RWPE1 (cell line): ENCODE data around the gene BIRC3.

ENCODE experiments used
- CTCF ChIA-PET: fragments of 350-600 bp; sonication (Branson Sonifier 250); formaldehyde crosslinking; extraction: SDS; loops from one replicate; lab custom pipeline; 2021; lab: Yijun Ruan, JAX
- POLR2A ChIA-PET: fragments of 400-600 bp; formaldehyde crosslinking; extraction: SDS; loops from one replicate; lab custom pipeline; 2020; ENCODE audit warnings: antibody characterized with exemption; ENCODE audit not compliant: low non-redundant PET; lab: Yijun Ruan, JAX
- DNase-seq: peaks from one replicate; pipeline ENCODE4 v3.0.0; 2012; ENCODE audit warnings: low spot score
- H3K27ac ChIP-seq: fragments of 450-650 bp; 2 replicates; pipeline ENCODE4 v1.5.1; 2017
- TF ChIP-seq, protein P1 (sequence below): fragments of 450-650 bp; conservative IDR thresholded peaks from 2 replicates; pipeline ENCODE4 v1.5.1; 2017; ENCODE audit warnings: low read depth, mild to moderate bottlenecking

Gene BIRC3

GRCh38 chr11:102309621-102310541, 7.4 kb upstream of the BIRC3 start:
- DNase-seq, result no peak
- TF ChIP-seq, protein P1, sequence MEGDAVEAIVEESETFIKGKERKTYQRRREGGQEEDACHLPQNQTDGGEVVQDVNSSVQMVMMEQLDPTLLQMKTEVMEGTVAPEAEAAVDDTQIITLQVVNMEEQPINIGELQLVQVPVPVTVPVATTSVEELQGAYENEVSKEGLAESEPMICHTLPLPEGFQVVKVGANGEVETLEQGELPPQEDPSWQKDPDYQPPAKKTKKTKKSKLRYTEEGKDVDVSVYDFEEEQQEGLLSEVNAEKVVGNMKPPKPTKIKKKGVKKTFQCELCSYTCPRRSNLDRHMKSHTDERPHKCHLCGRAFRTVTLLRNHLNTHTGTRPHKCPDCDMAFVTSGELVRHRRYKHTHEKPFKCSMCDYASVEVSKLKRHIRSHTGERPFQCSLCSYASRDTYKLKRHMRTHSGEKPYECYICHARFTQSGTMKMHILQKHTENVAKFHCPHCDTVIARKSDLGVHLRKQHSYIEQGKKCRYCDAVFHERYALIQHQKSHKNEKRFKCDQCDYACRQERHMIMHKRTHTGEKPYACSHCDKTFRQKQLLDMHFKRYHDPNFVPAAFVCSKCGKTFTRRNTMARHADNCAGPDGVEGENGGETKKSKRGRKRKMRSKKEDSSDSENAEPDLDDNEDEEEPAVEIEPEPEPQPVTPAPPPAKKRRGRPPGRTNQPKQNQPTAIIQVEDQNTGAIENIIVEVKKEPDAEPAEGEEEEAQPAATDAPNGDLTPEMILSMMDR, result no peak
- CTCF ChIA-PET, result interaction anchor here (0.6 kb wide), 1 partner anchor 61 kb away, joined by 3 read pairs; no protein-coding TSS in a partner anchor
- H3K27ac ChIP-seq, result peak overlapping the region; percentile 58
- POLR2A ChIA-PET, result no interaction called here

- H3K27ac ChIP-seq, result peak overlapping the region; percentile 70; the same call in 1 of the 2 replicates
- ChIA-PET CTCF (interaction anchor here (1.3 kb wide), 1 partner anchor 29 kb away, joined by 4 read pairs; no protein-coding TSS in a partner anchor), POLR2A (no interaction called here)
- TF ChIP-seq, protein P1, result no peak
- DNase-seq, result no peak
These were observed 4.6 kb upstream of the BIRC3 start for GRCh38 chr11:102312667-102313066.

- ChIA-PET POLR2A (no interaction called here), CTCF (interaction anchor here (0.7 to 1.3 kb wide), 2 partner anchors 28 to 45 kb away, joined by 3 to 4 read pairs; no protein-coding TSS in a partner anchor)
- TF ChIP-seq, protein P1, result no peak
- no peak for DNase-seq
- peak overlapping the region; percentile 70 for H3K27ac ChIP-seq
These were observed 3.9 kb upstream of the BIRC3 start for GRCh38 chr11:102313238-102313940.

GRCh38 chr11:102314784-102315183, 2.5 kb upstream of the BIRC3 start:
- TF ChIP-seq, protein P1, result no peak
- DNase-seq, result no peak
- POLR2A ChIA-PET, result no interaction called here
- CTCF ChIA-PET, result interaction anchor here (0.7 kb wide), 1 partner anchor 10 kb away, joined by 4 read pairs; no protein-coding TSS in a partner anchor
- H3K27ac ChIP-seq, result no peak overlapping the region

DNA sequence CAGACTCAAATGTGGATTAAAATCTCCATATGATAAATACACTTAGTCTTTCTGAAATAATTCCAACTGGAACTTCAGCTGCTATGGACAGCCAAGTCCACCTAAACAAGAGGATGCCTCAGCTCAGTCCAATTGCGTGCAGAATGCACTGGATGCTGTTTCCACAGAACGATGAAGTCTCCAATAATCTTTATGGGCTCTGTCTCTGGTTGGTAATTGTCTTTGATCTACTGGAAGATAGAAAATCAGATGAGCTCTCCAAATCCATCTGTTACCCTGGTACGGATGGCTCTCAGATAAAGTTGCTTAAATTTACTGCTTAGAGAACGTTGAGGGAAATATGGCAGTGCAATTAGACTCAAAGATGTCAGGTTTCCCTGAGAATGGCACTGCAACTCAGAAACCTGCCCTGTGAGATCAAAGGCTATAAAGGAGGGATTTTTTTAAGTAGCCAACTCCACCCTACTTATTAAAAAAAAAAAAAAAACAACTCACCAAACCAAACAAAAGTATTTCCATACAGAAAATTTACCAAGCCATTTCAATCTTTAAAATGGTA, 859 bp upstream of the BIRC3 start:
- CTCF ChIA-PET, result interaction anchor here (0.7 kb wide), 2 partner anchors 17 to 287 kb away, joined by 3 to 7 read pairs; no protein-coding TSS in a partner anchor
- no peak for DNase-seq
- TF ChIP-seq, protein P1, result no peak
- POLR2A ChIA-PET, result no interaction called here
- H3K27ac ChIP-seq, result no peak overlapping the region

DNA sequence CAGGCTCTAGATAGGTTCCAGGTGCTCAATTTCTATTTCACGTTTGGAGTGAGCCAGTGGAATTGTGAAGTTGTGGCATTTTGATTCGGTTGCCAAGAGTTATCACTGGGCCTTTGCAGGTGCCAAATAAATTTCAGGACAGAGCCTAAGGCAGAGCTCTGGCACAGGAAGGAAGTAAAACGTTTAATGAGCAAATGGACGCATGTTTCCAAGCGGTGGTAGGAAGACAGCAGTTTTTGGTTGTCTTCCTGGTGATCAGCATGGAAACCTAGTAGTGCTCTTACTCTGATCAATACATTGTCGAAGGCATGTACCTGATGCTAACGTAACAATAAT, 452 bp downstream of the BIRC3 start:
- CTCF ChIA-PET, result interaction anchor here (1.3 kb wide), 1 partner anchor 23 kb away, joined by 4 read pairs; no protein-coding TSS in a partner anchor
- DNase-seq, result no peak
- POLR2A ChIA-PET, result no interaction called here
- peak overlapping the region; percentile 78 for H3K27ac ChIP-seq
- TF ChIP-seq, protein P1, result no peak
